CD4-positive, alpha-beta T cell treated with Interleukin-6 for 4 hours (primary cell): ENCODE data around the gene FAM222B.
A peak's percentile ranks its signal among the peaks of the same experiment; 100 is the strongest.
"Not testable (repeated sequence)": the region's sequence is repeated elsewhere in the genome, so short reads cannot be mapped to it uniquely, and the experiment has no call there.

Experiments
- DNase-seq: peaks from one replicate; pipeline ENCODE4 v3.0.0-alpha.2; 2020; ENCODE audit warnings: mixed read lengths

Gene FAM222B

GRCh38 chr17:28839221-28839620, 3.4 kb downstream of the FAM222B start:
- no peak for DNase-seq

GRCh38 chr17:28836541-28836940, 6.0 kb downstream of the FAM222B start:
- not testable (repeated sequence) for DNase-seq

- DNase-seq, result no peak
Observed at GRCh38 chr17:28834420-28834819, 8.2 kb downstream of the FAM222B start.

- no peak for DNase-seq
Observed at GRCh38 chr17:28828294-28829040, 14.1 kb downstream of the FAM222B start.

- no peak for DNase-seq
Observed at GRCh38 chr17:28827672-28828071, 14.9 kb downstream of the FAM222B start.

- DNase-seq, result no peak
Observed at GRCh38 chr17:28819582-28819981, 23.0 kb downstream of the FAM222B start.

GRCh38 chr17:28818819-28819221, 23.8 kb downstream of the FAM222B start:
- no peak for DNase-seq

- no peak for DNase-seq
Observed at GRCh38 chr17:28816540-28816939, 26.1 kb downstream of the FAM222B start.

- peak; percentile 50 for DNase-seq
Observed at GRCh38 chr17:28812748-28813377, 29.7 kb downstream of the FAM222B start.

GRCh38 chr17:28812091-28812747, 30.4 kb downstream of the FAM222B start:
- peak; percentile 97 for DNase-seq

- DNase-seq, result peak; percentile 24
Observed at GRCh38 chr17:28811651-28812090, 30.9 kb downstream of the FAM222B start.

GRCh38 chr17:28810437-28810836, 32.2 kb downstream of the FAM222B start:
- DNase-seq, result no peak

GRCh38 chr17:28807925-28808634, 34.5 kb downstream of the FAM222B start:
- no peak for DNase-seq

- no peak for DNase-seq
Observed at GRCh38 chr17:28796062-28796461, 46.5 kb downstream of the FAM222B start.

GRCh38 chr17:28794846-28795441, 47.6 kb downstream of the FAM222B start:
- DNase-seq, result not testable (repeated sequence)

GRCh38 chr17:28792877-28793661, 49.5 kb downstream of the FAM222B start:
- no peak for DNase-seq

- no peak for DNase-seq
Observed at GRCh38 chr17:28788100-28788499, 54.5 kb downstream of the FAM222B start.

GRCh38 chr17:28783161-28783560, 59.4 kb downstream of the FAM222B start:
- no peak for DNase-seq

GRCh38 chr17:28779601-28780000, 63.0 kb downstream of the FAM222B start:
- not testable (repeated sequence) for DNase-seq

GRCh38 chr17:28777178-28777577, 65.4 kb downstream of the FAM222B start:
- DNase-seq, result no peak

- DNase-seq, result no peak
Observed at GRCh38 chr17:28774206-28774605, 68.4 kb downstream of the FAM222B start.

GRCh38 chr17:28773736-28774135, 68.9 kb downstream of the FAM222B start:
- DNase-seq, result no peak
